Heart left ventricle (tissue), 16 donors: Measurements from ENCODE around the gene ZNF69. TPM values are rescaled to one million over a fixed set of nuclear protein-coding genes. Genes with fewer than 3 reads are reported as not detected.
"Not testable (repeated sequence)": the region's sequence is repeated elsewhere in the genome, so short reads cannot be mapped to it uniquely, and the experiment has no call there.

Experiments
- ATAC-seq, 4 donors: fragments of 200-7000 bp; cut with Tn5 transposase; one replicate each; pipeline ENCODE4 v1.9.1; 2020 to 2022; ENCODE audit warnings: moderate library complexity in 4 of 4, mild to moderate bottlenecking in 3 of 4, moderate number of reproducible peaks in 1 of 4
- DNase-seq, 5 donors: peaks; one replicate each; pipeline ENCODE4 v3.0.0-alpha.2; 2020
- H3K27ac ChIP-seq, 12 donors: fragments of 200-600 bp; sonication (generic) in 4 of 12; one replicate each; pipeline versions ENCODE4 v1.5.0 to v1.8.0; 2016 to 2022; ENCODE audit warnings: mild to moderate bottlenecking in 2 of 12
- H3K27me3 ChIP-seq, 9 donors: fragments of 200-600 bp; sonication (generic) in 2 of 9; one replicate each; pipeline versions ENCODE4 v1.5.1 to v1.8.0; 2016 to 2022; ENCODE audit warnings: mild to moderate bottlenecking in 3 of 9
- H3K36me3 ChIP-seq, 9 donors: fragments of 200-600 bp; sonication (generic) in 2 of 9; one replicate each; pipeline versions ENCODE4 v1.5.0 to v1.8.0; 2018 to 2022; ENCODE audit warnings: mild to moderate bottlenecking in 2 of 9
- H3K4me1 ChIP-seq, 12 donors: fragments of 200-600 bp; sonication (generic) in 4 of 12; one replicate each; pipeline versions ENCODE4 v1.5.0 to v1.8.0; 2016 to 2022; ENCODE audit warnings: mild to moderate bottlenecking in 3 of 12
- H3K4me3 ChIP-seq, 12 donors: fragments of 200-600 bp; sonication (generic) in 4 of 12; one replicate each; pipeline versions ENCODE4 v1.5.0 to v1.8.0; 2017 to 2022; ENCODE audit warnings: mild to moderate bottlenecking in 9 of 12, moderate library complexity in 4 of 12
- H3K9me3 ChIP-seq, 12 donors: fragments of 200-600 bp; sonication (generic) in 4 of 12; one replicate each; pipeline versions ENCODE4 v1.5.0 to v1.8.0; 2016 to 2022; ENCODE audit warnings: mild to moderate bottlenecking in 1 of 12
- CTCF ChIP-seq, 12 donors: fragments of 200-600 bp; sonication (generic) in 4 of 12; IDR thresholded peaks; one replicate each; pipeline versions ENCODE4 v1.5.0 to v1.8.0; 2018 to 2022; ENCODE audit warnings: antibody characterized with exemption in 12 of 12, mild to moderate bottlenecking in 5 of 12
- POLR2A ChIP-seq, 2 donors: fragments of 450-650 bp; IDR thresholded peaks; one replicate each; pipeline ENCODE4 v1.6.1; 2017; ENCODE audit warnings: antibody characterized with exemption in 2 of 2, mild to moderate bottlenecking in 2 of 2, moderate library complexity in 2 of 2
- WGBS, 4 donors: extraction: QIAGEN DNeasy Blood & Tissue Kit in 2 of 4; methylation state at CpG; one replicate each; pipeline versions ENCODE4 v1.1.5 to v1.1.7; 2013 to 2018; 5-methylcytosine and 5-hydroxymethylcytosine counted together
- intact Hi-C, 10 donors: fragments of 100-400 bp; cut with DNase I; formaldehyde crosslinking; loops; one replicate each; pipeline versions ENCODE4 v1.11.1 to v1.14.2; 2022
- polyA plus RNA-seq, 2 donors: library from polyadenylated mRNA; stranded (reverse); fragments of 200-250 nt; gene quantifications; one replicate each; pipeline ENCODE4 v1.2.3, GENCODE V29; 2013
- total RNA-seq, 9 donors: library from RNA; depleted of rRNA in 2 of 9; stranded (reverse); fragments of >200 nt in 2 of 9; fragmentation: NEBNext Ultra II Directional in 3 of 9; extraction: Animal tissue kit (Norgen Biotek cat#: 25700) in 3 of 9; gene quantifications; one replicate each; pipeline versions ENCODE4 v1.1.0 to v1.2.4, GENCODE V29; 2016 to 2023
- donor health status: ischemic (EF 13 %, LVEDD 7.1; RV severe dilation, severe dysfunction).
- donor health status: healthy with polysubstance abuse.
- donor health status: DM: no; HTN: yes; CAD: no.
- donor health status: DM: no; HTN: no; CAD: no.
- donor health status: ischemic (EF 25% LVEDD 6.9; RV normal size, moderate dysfunction).
- donor health status: ischemic (EF 25% LVEDD 5.7; RV mildly dilated, moderate dysfunction).
- donor health status: healthy.
- donor health status: DM: yes; HTN: yes; CAD: no.
- donor health status: ischemic (EF 35%, LVEDD 5.7; RV mildly dilated, moderate dysfunction).
- donor health status: nonischemic (EF 11% LVEDD 7.7; RV severe dilation, severe dysfunction).
- donor health status: DM: yes; HTN: yes; CAD: no.
- donor health status: PGD.
- donor health status: ischemic (EF 29% LVEDD 5.4; RV normal size, mild dysfunction).
- donor health status: nonischemic (EF 23%, LVEDD 6.1; RV moderate dilation, normal function).

The ZNF69 gene
- total and polyA plus RNA-seq, 11 donors = 2.8 to 5.4 (median 4.2) TPM

DNA sequence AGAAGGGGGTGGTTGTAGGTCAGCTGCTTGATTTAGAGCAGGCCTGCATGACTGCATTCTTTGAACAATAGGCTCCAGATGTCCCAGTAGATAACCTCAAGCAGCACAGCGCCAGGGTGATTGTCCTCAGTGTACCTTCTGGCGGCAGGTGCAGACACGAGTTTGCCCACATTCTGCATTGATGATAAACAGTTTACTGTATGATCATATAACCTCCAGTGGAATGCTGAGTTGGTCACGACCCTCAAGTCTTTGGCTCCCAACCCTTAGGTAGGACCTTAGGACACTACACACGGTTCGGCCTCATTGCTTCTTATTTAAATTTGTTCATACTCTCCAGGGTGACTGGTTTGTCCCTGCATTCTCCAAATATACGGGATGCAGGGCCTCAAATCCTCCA, 26.9 kb upstream of the ZNF69 start:
- intact Hi-C loops = no loop called here
- ATAC-seq = no peak
- Histone ChIP-seq H3K27ac (no peak overlapping the region), H3K4me3 (no peak overlapping the region), H3K9me3 (peaks cover 0 to 77% (median 8%) of the 10 kb centered on the region in 12 donors), H3K4me1 (no peaks in the 10 kb centered on the region), H3K27me3 (no peaks in the 10 kb centered on the region), H3K36me3 (peaks cover 0 to 8% (median 0%) of the 10 kb centered on the region in 9 donors)
- DNase-seq = no peak
- TF ChIP-seq POLR2A (IDR thresholded peaks at IDR 0.05) (no peak), CTCF (IDR thresholded peaks at IDR 0.05) (no peak)
- WGBS, 4 donors = 96 to 98% (median 97%) methylated on average over 7 of the region's 7 CpGs

DNA sequence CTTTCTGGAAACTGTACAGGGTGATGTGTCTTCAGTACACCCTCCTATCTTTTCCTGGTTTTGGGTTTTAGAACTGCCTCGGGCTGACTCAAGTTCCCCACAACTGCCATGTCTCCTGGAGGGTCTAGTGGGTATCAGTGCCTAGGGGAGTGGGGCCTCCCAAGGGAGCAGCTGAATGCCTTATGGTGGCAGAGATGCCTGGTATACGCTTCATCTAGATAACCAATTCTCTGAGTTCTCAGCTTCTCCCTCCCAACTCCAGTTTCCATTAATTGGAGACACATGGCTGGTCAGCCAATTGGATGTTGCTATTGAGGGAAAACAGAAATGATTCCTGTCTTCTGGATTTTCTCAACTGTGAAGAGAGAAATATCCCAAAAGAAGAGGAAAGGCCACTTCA, 26.3 kb upstream of the ZNF69 start:
- H3K27me3 ChIP-seq = no peaks in the 10 kb centered on the region
- no peak overlapping the region for H3K27ac ChIP-seq
- no peak for DNase-seq
- no peak for ATAC-seq
- WGBS, 4 donors = 89 to 97% (median 93%) methylated on average over 2 of the region's 2 CpGs
- H3K4me1 ChIP-seq = no peaks in the 10 kb centered on the region
- TF ChIP-seq CTCF (IDR thresholded peaks at IDR 0.05) = no peak
- no peak for TF ChIP-seq POLR2A (IDR thresholded peaks at IDR 0.05)
- peaks cover 0 to 12% (median 2%) of the 10 kb centered on the region in 9 donors for H3K36me3 ChIP-seq
- intact Hi-C loops = no loop called here
- peaks cover 0 to 83% (median 8%) of the 10 kb centered on the region in 12 donors for H3K9me3 ChIP-seq
- H3K4me3 ChIP-seq = no peak overlapping the region

GRCh38 chr19:11867766-11868165, 19.8 kb upstream of the ZNF69 start:
- H3K4me1 ChIP-seq, DNase-seq, H3K4me3 ChIP-seq, intact Hi-C loops, ATAC-seq, H3K27me3 ChIP-seq, H3K27ac ChIP-seq: not testable (repeated sequence)
- peaks cover 5 to 50% (median 28%) of the 10 kb centered on the region in 9 donors for H3K36me3 ChIP-seq
- 80 to 86% (median 83%) methylated on average over 4 of the region's 4 CpGs for WGBS, 4 donors
- H3K9me3 ChIP-seq = peaks cover 5 to 97% (median 44%) of the 10 kb centered on the region in 12 donors

DNA sequence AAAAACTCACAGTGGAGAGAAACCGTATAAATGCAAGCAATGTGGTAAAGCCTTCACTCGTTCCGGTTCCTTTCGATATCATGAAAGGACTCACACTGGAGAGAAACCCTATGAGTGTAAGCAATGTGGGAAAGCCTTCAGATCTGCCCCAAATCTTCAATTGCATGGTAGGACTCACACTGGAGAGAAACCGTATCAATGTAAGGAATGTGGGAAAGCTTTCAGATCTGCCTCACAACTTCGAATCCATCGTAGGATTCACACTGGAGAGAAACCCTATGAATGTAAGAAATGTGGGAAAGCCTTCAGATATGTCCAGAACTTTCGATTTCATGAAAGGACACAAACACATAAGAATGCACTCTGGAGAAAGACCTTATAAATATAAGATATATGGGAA, 19.4 kb upstream of the ZNF69 start:
- Histone ChIP-seq H3K27me3 (no peaks in the 10 kb centered on the region), H3K27ac (no peak overlapping the region), H3K4me3 (no peak overlapping the region), H3K36me3 (peaks cover 5 to 50% (median 28%) of the 10 kb centered on the region in 9 donors), H3K4me1 (no peaks in the 10 kb centered on the region), H3K9me3 (peaks cover 5 to 93% (median 43%) of the 10 kb centered on the region in 12 donors)
- TF ChIP-seq CTCF (IDR thresholded peaks at IDR 0.05) (no peak), POLR2A (IDR thresholded peaks at IDR 0.05) (no peak)
- intact Hi-C loops = no loop called here
- 95 to 97% (median 96%) methylated on average over 8 of the region's 8 CpGs for WGBS, 4 donors
- ATAC-seq = no peak
- DNase-seq = no peak

- intact Hi-C loops = no loop called here
- DNase-seq = no peak
- Histone ChIP-seq H3K4me1 (no peaks in the 10 kb centered on the region), H3K27me3 (no peaks in the 10 kb centered on the region), H3K9me3 (peaks cover 5 to 49% (median 28%) of the 10 kb centered on the region in 12 donors), H3K36me3 (peaks cover 5 to 28% (median 12%) of the 10 kb centered on the region in 9 donors), H3K27ac (no peak overlapping the region), H3K4me3 (no peak overlapping the region)
- WGBS, 4 donors = 88 to 95% (median 93%) methylated on average over 9 of the region's 9 CpGs
- TF ChIP-seq POLR2A (IDR thresholded peaks at IDR 0.05) (no peak), CTCF (IDR thresholded peaks at IDR 0.05) (no peak)
- ATAC-seq = no peak
Measured at GRCh38 chr19:11872624-11873023, 15.0 kb upstream of the ZNF69 start.
